ENCODE results near the gene YTHDC2.

The YTHDC2 gene

GRCh38 chr5:113520429-113520828 lies 6.9 kb downstream of the YTHDC2 start:
- H3K9me3 Mint-ChIP-seq, result no peaks in the 10 kb centered on the region
- H3K4me1 Mint-ChIP-seq, result peaks cover 9% of the 10 kb centered on the region
- no peak for DNase-seq
- H3K27me3 Mint-ChIP-seq (ENCODE audit: low read depth, poor library complexity), result no peaks in the 10 kb centered on the region
- TF ChIP-seq, protein P1, sequence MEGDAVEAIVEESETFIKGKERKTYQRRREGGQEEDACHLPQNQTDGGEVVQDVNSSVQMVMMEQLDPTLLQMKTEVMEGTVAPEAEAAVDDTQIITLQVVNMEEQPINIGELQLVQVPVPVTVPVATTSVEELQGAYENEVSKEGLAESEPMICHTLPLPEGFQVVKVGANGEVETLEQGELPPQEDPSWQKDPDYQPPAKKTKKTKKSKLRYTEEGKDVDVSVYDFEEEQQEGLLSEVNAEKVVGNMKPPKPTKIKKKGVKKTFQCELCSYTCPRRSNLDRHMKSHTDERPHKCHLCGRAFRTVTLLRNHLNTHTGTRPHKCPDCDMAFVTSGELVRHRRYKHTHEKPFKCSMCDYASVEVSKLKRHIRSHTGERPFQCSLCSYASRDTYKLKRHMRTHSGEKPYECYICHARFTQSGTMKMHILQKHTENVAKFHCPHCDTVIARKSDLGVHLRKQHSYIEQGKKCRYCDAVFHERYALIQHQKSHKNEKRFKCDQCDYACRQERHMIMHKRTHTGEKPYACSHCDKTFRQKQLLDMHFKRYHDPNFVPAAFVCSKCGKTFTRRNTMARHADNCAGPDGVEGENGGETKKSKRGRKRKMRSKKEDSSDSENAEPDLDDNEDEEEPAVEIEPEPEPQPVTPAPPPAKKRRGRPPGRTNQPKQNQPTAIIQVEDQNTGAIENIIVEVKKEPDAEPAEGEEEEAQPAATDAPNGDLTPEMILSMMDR (IDR thresholded peaks at IDR 0.05), result no peak
- peaks cover 50% of the 10 kb centered on the region for H3K36me3 Mint-ChIP-seq (ENCODE audit: low read depth)
- no peak overlapping the region for H3K4me3 Mint-ChIP-seq
- no peak overlapping the region for H3K27ac Mint-ChIP-seq

DNA sequence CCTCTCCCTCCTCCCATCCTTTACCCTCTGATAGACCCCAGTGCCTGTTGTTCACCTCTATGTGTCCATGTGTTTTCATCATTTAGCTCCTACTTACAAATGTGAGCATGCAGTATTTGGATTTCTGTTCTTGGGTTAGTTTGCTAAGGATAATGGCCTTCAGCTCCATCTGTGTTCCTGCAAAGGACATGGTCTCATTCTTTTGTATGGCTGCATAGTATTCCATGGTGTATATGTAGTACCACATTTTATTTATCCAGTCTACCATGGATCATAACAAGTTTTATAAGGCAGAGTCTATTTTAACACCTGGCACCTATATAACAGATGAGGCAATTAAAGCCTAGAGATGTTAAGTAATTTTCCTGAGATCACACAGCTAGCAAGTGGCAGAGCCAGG lies 7.4 kb downstream of the YTHDC2 start:
- TF ChIP-seq, protein P1 (IDR thresholded peaks at IDR 0.05), result no peak
- H3K27me3 Mint-ChIP-seq (ENCODE audit: low read depth, poor library complexity), result no peaks in the 10 kb centered on the region
- peaks cover 48% of the 10 kb centered on the region for H3K36me3 Mint-ChIP-seq (ENCODE audit: low read depth)
- no peak for DNase-seq
- H3K9me3 Mint-ChIP-seq, result no peaks in the 10 kb centered on the region
- no peak overlapping the region for H3K27ac Mint-ChIP-seq
- peaks cover 5% of the 10 kb centered on the region for H3K4me1 Mint-ChIP-seq
- no peak overlapping the region for H3K4me3 Mint-ChIP-seq

- DNase-seq, result no peak
- H3K4me3 Mint-ChIP-seq, result no peak overlapping the region
Observed at GRCh38 chr5:113523168-113523567, 9.7 kb downstream of the YTHDC2 start.

GRCh38 chr5:113524927-113525326 lies 11.4 kb downstream of the YTHDC2 start:
- Mint-ChIP-seq H3K27ac (no peak overlapping the region), H3K4me3 (no peak overlapping the region), H3K27me3 (ENCODE audit: low read depth, poor library complexity) (no peaks in the 10 kb centered on the region)

More at GRCh38 chr5:113523168-113523567, 9.7 kb downstream of the YTHDC2 start:
- H3K27me3 Mint-ChIP-seq (ENCODE audit: low read depth, poor library complexity), result no peaks in the 10 kb centered on the region
- H3K9me3 Mint-ChIP-seq, result no peaks in the 10 kb centered on the region
- H3K36me3 Mint-ChIP-seq (ENCODE audit: low read depth), result peaks cover 51% of the 10 kb centered on the region
- H3K27ac Mint-ChIP-seq, result no peak overlapping the region
- H3K4me1 Mint-ChIP-seq, result no peaks in the 10 kb centered on the region
- TF ChIP-seq, protein P1 (IDR thresholded peaks at IDR 0.05), result no peak

GRCh38 chr5:113526421-113526820 lies 12.9 kb downstream of the YTHDC2 start:
- DNase-seq, result no peak
- no peak overlapping the region for H3K4me3 Mint-ChIP-seq
- peaks cover 13% of the 10 kb centered on the region for H3K9me3 Mint-ChIP-seq
- H3K27ac Mint-ChIP-seq, result no peak overlapping the region
- no peaks in the 10 kb centered on the region for H3K4me1 Mint-ChIP-seq
- H3K36me3 Mint-ChIP-seq (ENCODE audit: low read depth), result peaks cover 52% of the 10 kb centered on the region
- TF ChIP-seq, protein P1 (IDR thresholded peaks at IDR 0.05), result no peak
- no peaks in the 10 kb centered on the region for H3K27me3 Mint-ChIP-seq (ENCODE audit: low read depth, poor library complexity)

More at GRCh38 chr5:113524927-113525326, 11.4 kb downstream of the YTHDC2 start:
- no peaks in the 10 kb centered on the region for H3K4me1 Mint-ChIP-seq
- no peaks in the 10 kb centered on the region for H3K9me3 Mint-ChIP-seq
- peaks cover 51% of the 10 kb centered on the region for H3K36me3 Mint-ChIP-seq (ENCODE audit: low read depth)
- no peak for DNase-seq
- TF ChIP-seq, protein P1 (IDR thresholded peaks at IDR 0.05), result no peak

DNA sequence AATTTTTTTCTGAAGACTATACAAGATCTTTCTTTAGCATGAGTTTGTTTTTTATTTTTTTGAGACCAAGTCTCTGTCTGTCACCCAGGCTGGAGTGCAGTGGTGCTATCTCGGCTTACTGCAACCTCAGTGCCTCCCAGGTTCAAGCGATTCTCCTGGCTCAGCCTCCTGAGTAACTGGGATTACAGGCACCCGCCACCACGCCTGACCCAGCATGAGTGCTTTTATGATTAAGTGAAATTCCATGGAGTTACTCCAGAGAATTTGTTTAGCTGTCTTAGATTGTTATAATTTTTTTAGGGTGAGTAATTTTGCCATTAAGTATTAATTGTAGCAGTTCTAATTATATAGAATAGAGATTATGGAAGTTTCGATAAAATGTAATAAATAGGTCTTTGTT lies 14.3 kb downstream of the YTHDC2 start:
- no peak for DNase-seq
- Mint-ChIP-seq H3K27me3 (ENCODE audit: low read depth, poor library complexity) (no peaks in the 10 kb centered on the region), H3K36me3 (ENCODE audit: low read depth) (peaks cover 65% of the 10 kb centered on the region), H3K4me3 (no peak overlapping the region), H3K4me1 (no peaks in the 10 kb centered on the region), H3K9me3 (peaks cover 25% of the 10 kb centered on the region), H3K27ac (no peak overlapping the region)
- TF ChIP-seq, protein P1 (IDR thresholded peaks at IDR 0.05), result no peak

Measured in nephron progenitor cell (in vitro differentiated cells).